ENCODE data around the gene SBK2.

GRCh38 chr19:55479451-55480230 lies 57.3 kb downstream of the SBK2 start:
- TF ChIP-seq POLR2A (IDR thresholded peaks at IDR 0.05; ENCODE audit: low read length) (no peak), GATA1 (IDR thresholded peaks at IDR 0.05; ENCODE audit: low read depth, low read length) (no peak)

All from erythroblast (primary cell).